ENCODE results near the gene DBX2. TPM values are rescaled to one million over a fixed set of nuclear protein-coding genes. Genes with fewer than 3 reads are reported as not detected.

The DBX2 gene
- total RNA-seq, 1 donor from 2014 or later: not detected

GRCh38 chr12:44972746-44973421 is 78.0 kb downstream of the DBX2 start:
- Mint-ChIP-seq H3K27me3 (peaks cover 5% of the 10 kb centered on the region), H3K9me3 (no peaks in the 10 kb centered on the region), H3K4me1 (peaks cover 7% of the 10 kb centered on the region), H3K27ac (no peak overlapping the region), H3K4me3 (no peak overlapping the region), H3K36me3 (ENCODE audit: low read depth) (no peaks in the 10 kb centered on the region)
- intact Hi-C loops (cut with micrococcal nuclease): no loop called here
- no peak for DNase-seq

GRCh38 chr12:44968965-44969364 is 81.9 kb downstream of the DBX2 start:
- Mint-ChIP-seq H3K27ac (no peak overlapping the region), H3K36me3 (ENCODE audit: low read depth) (no peaks in the 10 kb centered on the region), H3K9me3 (peaks cover 7% of the 10 kb centered on the region), H3K4me3 (no peak overlapping the region), H3K4me1 (peaks cover 7% of the 10 kb centered on the region), H3K27me3 (peaks cover 9% of the 10 kb centered on the region)
- DNase-seq: no peak
- intact Hi-C loops (cut with micrococcal nuclease): no loop called here

Other genes with a start within 250 kb of the DBX2 start
- gene NELL2, start 174.8 kb downstream of the DBX2 start, total RNA-seq: 20.0 and 27.5 TPM in 2 replicates
- 24.1 and 24.8 TPM in 2 replicates for gene ANO6, start 165.0 kb upstream of the DBX2 start, total RNA-seq

Measured in activated CD4-positive, alpha-beta T cell treated with anti-CD3 and anti-CD28 coated beads, Interleukin-2, amount 10 ng/mL, durations not matched to agents 24 days and 14 days (primary cell).